Measurements from ENCODE around the gene FKBP5.

GRCh38 chr6:35590622-35591066 lies 98.1 kb downstream of the FKBP5 start:
- TF ChIP-seq CTCF (IDR thresholded peaks at IDR 0.05) (no peak), POLR2A (IDR thresholded peaks at IDR 0.05) (no peak), POLR2AphosphoS5 (IDR thresholded peaks at IDR 0.05) (peak in 2 of 3 donors; percentile 34 to 45)
